Right lobe of liver (tissue), 4 donors: ENCODE data around the gene DOK6.

ENCODE experiments used
- CTCF ChIP-seq, 4 donors: fragments of 200-600 bp in 3 of 4; fragments of 450-650 bp in 1 of 4; IDR thresholded peaks; one replicate each; pipeline versions ENCODE4 v1.5.1 to v1.8.0; 2016 to 2022; ENCODE audit warnings: antibody characterized with exemption in 4 of 4, mild to moderate bottlenecking in 2 of 4
- POLR2A ChIP-seq: fragments of 450-650 bp; IDR thresholded peaks from one replicate; pipeline ENCODE4 v1.6.1; 2017; ENCODE audit warnings: antibody characterized with exemption, mild to moderate bottlenecking
- donor health status: DM: no; HTN: no; CAD: no.
- donor health status: DM: no; HTN: no; CAD: no.
- donor health status: DM: no; HTN: yes; CAD: no.

GRCh38 chr18:69878213-69878933, 477.7 kb downstream of the DOK6 start:
- TF ChIP-seq CTCF (IDR thresholded peaks at IDR 0.05) (no peak), POLR2A (no peak)
